Measurements from ENCODE around the gene CNOT3. TPM values are rescaled to one million over a fixed set of nuclear protein-coding genes. Genes with fewer than 3 reads are reported as not detected.
A peak's percentile ranks its signal among the peaks of the same experiment; 100 is the strongest.
"Not testable (repeated sequence)": the region's sequence is repeated elsewhere in the genome, so short reads cannot be mapped to it uniquely, and the experiment has no call there.

CNOT3 gene
- total RNA-seq, 4 donors from 2014 or later: 22.4 to 30.3 (median 29.8) TPM

DNA sequence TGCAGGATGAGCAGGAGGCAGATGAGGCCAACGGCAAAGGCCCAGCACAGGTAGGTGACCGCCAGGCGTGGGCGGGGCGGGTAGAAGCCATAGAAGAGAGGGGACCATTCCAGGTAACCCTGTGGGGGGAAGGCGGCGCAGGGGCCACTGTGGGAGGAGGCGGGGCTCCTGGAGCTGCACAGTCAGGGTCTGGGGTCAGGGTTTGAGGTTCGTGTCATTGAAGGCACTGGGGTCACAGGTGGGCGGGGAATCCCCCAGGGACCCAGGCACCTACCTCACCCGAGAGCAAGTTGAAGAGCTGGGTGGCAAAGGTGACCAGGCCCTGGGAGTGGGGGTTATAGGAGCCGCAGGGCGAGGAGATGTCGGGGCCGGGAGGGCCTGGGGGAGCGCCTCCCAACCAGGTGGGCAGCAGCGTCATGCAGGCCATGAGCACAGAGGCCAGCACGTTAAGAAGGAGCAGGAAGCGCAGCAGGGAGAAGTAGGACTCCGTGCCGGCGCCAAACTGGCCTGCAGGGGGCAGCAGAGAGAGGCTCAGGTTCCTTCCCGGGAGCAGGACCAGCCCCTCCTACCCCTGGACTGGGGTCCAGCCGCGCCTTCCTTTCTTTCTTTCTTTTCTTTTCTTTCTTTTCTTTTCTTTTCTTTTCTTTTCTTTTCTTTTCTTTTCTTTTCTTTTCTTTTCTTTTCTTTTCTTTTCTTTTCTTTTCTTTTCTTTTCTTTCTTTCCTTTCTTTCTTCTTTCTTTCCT, 30.8 kb downstream of the CNOT3 start:
- peak; percentile 88 to 91 for DNase-seq
- intact Hi-C loops (cut with DNase I): loop anchor here (5.0 kb wide), 1 partner anchor 64 kb away; no protein-coding TSS in a partner anchor
- WGBS, 2 donors: 35% methylated on average over 23 to 24 of the region's 25 CpGs
- peaks cover 1 to 14% of the 10 kb centered on the region in 2 donors for H3K4me1 ChIP-seq
- no peaks in the 10 kb centered on the region for H3K36me3 ChIP-seq
- no peak overlapping the region for H3K4me3 ChIP-seq (replicated peaks in 1 of 3)
- no peaks in the 10 kb centered on the region for H3K27me3 ChIP-seq
- H3K9me3 ChIP-seq: no peaks in the 10 kb centered on the region
- H3K27ac ChIP-seq: no peak overlapping the region
- no peak for TF ChIP-seq POLR2A (IDR thresholded peaks at IDR 0.05)
- TF ChIP-seq, protein P1, sequence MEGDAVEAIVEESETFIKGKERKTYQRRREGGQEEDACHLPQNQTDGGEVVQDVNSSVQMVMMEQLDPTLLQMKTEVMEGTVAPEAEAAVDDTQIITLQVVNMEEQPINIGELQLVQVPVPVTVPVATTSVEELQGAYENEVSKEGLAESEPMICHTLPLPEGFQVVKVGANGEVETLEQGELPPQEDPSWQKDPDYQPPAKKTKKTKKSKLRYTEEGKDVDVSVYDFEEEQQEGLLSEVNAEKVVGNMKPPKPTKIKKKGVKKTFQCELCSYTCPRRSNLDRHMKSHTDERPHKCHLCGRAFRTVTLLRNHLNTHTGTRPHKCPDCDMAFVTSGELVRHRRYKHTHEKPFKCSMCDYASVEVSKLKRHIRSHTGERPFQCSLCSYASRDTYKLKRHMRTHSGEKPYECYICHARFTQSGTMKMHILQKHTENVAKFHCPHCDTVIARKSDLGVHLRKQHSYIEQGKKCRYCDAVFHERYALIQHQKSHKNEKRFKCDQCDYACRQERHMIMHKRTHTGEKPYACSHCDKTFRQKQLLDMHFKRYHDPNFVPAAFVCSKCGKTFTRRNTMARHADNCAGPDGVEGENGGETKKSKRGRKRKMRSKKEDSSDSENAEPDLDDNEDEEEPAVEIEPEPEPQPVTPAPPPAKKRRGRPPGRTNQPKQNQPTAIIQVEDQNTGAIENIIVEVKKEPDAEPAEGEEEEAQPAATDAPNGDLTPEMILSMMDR (IDR thresholded peaks at IDR 0.05): peak; percentile 66 to 94 (median 74)

DNA sequence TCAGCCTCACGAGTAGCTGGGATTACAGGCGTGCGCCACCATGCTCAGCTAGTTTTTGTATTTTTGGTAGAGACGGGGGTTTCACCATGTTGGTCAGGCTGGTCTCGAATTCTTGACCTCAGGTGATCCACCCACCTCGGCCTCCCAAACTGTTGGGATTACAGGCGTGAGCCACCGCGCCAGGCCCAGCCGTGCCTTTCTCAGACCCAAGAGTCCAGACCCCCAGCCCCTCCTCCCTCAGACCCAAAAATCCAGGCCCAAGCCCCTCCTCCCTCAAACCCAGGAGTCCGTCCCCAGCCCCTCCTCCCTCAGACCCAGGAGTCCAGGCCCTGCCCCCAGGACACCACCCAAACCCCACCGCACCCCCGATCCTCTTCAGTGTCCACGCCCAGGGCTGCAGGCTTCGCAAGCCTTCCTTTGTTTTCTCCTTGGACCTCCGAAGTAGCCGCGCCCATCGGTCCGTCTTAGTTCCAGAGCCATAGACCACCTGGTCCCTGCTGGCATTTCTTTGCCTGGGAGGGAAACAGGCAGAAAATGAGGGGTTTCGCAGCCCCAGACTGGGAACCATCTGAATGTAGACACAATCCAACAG, 31.7 kb downstream of the CNOT3 start:
- intact Hi-C loops (cut with DNase I): loop anchor here (5.0 kb wide), 1 partner anchor 63 kb away; no protein-coding TSS in a partner anchor
- Histone ChIP-seq H3K4me3 (replicated peaks in 1 of 3) (no peak overlapping the region), H3K9me3 (no peaks in the 10 kb centered on the region), H3K27me3 (no peaks in the 10 kb centered on the region), H3K4me1 (peaks cover 3 to 14% of the 10 kb centered on the region in 2 donors), H3K27ac (no peak overlapping the region), H3K36me3 (no peaks in the 10 kb centered on the region)
- 90% methylated on average over 21 of the region's 21 CpGs for WGBS, 2 donors
- no peak for TF ChIP-seq POLR2A (IDR thresholded peaks at IDR 0.05)
- TF ChIP-seq, protein P1 (IDR thresholded peaks at IDR 0.05): no peak
- DNase-seq: no peak

DNA sequence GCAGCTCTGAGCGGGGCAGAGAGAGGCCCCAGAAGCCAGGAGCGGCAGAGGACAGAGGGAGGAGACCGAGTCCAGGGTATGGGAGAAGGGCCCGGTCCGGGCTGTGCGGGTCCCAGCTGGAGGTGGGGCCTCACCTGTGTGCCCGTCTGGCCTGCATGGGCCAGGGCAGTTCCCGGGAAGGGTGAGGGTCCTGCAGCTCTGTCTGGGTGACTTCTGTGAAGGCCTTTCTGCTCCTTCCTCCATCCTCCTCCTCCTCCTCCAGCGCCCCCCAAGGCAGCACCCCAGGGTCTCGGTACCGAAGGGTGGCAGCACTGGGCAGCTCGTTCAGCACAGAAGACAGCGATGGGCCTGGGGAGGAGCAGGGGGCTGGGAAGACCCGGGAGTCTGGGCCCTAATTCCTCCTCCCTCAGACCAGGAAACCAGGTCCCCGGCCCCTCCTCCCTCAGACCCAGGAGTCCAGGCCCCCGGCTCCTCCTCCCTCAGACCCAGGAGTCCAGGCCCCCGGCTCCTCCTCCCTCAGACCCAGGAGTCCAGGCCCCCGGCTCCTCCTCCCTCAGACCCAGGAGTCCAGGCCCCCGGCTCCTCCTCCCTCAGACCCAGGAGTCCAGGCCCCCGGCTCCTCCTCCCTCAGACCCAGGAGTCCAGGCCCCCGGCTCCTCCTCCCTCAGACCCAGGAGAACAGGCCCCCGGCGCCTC, 34.3 kb downstream of the CNOT3 start:
- H3K36me3 ChIP-seq; H3K9me3 ChIP-seq; intact Hi-C loops (cut with DNase I); H3K27ac ChIP-seq; DNase-seq; H3K27me3 ChIP-seq; H3K4me1 ChIP-seq: not testable (repeated sequence)
- peak overlapping the region in 1 of 3 donors; percentile 31 for H3K4me3 ChIP-seq (replicated peaks in 1 of 3)
- WGBS, 2 donors: 76 to 85% methylated on average over 8 to 11 of the region's 23 CpGs

DNA sequence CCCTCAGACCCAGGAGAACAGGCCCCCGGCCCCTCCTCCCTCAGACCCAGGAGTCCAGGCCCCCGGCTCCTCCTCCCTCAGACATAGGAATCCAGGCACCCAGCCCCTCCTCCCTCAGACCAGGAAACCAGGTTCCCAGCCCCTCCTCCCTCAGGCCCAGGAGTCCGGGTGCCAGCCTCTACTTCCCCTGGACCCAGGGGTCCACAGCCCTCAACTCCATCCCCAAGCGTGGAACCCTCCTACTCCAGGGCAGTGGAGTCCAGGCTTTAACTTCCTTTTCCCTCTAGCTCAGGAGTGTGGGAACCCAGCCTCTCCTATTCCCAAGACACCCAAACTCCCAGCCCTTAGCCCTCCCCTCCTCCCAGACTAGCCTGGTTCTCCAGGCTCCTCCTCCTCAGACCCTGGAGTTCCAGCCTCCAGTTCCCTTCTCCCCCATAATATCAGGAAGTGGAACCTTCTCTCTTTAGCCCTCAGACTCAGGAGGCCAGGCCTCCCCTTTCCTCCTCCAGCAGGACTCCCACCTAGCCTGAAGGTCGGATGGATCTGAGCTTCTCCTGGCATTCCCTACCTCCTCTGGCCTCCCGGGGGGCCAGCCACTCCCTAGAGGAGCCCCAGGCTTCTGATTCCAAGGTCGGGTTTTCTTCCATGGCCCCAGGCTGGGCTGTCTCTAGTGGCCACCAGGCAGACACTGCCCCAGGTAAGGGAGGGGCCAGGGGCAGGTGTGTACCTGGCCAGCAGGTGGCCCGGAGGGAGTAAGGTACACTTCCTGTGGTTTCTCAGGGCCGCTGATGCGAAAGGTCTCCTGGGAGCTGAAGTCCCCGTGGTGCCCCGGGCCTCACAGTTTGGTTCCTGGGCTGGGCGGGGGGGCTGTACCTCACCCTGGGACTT, 35.2 kb downstream of the CNOT3 start, which contains the start of gene TMC4:
TMC4 (minus strand) TSS at position 690 of the 888 bp plus-strand sequence; CDS start at position 647, 43 bp downstream.
- Histone ChIP-seq H3K9me3 (no peaks in the 10 kb centered on the region), H3K4me1 (peaks cover 3 to 9% of the 10 kb centered on the region in 2 donors), H3K27ac (peak within 1 kb of the TSS; percentile 8 to 58 (median 45)), H3K4me3 (replicated peaks in 1 of 3) (peak within 1 kb of the TSS in 2 of 3 donors; percentile 4 to 31), H3K27me3 (no peaks in the 10 kb centered on the region), H3K36me3 (no peaks in the 10 kb centered on the region)
- DNase-seq: peak; percentile 85
- WGBS, 2 donors: 3 to 13% methylated on average over 5 of the region's 13 CpGs
- TF ChIP-seq, protein P1 (IDR thresholded peaks at IDR 0.05): peak; percentile 43 to 66 (median 60)
- peak in 1 of 2 donors; percentile 43 for TF ChIP-seq POLR2A (IDR thresholded peaks at IDR 0.05)
- intact Hi-C loops (cut with DNase I): no loop called here

DNA sequence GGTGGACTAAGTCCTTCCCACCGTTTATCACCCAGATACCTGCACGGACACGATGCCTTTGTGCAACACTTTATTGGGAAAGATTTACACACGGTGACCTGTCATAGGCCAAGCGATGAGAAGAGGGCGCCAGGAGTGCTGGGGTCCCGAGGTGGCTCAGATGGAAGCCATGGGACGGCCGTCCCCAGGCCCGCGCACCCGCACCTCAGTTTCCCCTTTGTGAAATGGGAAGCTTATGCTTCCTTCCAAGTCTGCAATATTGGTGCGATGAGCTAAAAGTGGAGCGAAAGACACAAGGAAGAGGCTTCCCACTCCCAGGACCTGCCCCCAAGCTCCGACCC, 35.8 kb downstream of the CNOT3 start:
- no peak for DNase-seq
- H3K4me1 ChIP-seq: peaks cover 3 to 7% of the 10 kb centered on the region in 2 donors
- H3K4me3 ChIP-seq (replicated peaks in 1 of 3): peak overlapping the region in 1 of 3 donors; percentile 31
- no peak for TF ChIP-seq POLR2A (IDR thresholded peaks at IDR 0.05)
- TF ChIP-seq, protein P1 (IDR thresholded peaks at IDR 0.05): no peak
- intact Hi-C loops (cut with DNase I): no loop called here
- H3K9me3 ChIP-seq: no peaks in the 10 kb centered on the region
- peak overlapping the region in 2 of 3 donors; percentile 30 to 58 for H3K27ac ChIP-seq
- H3K36me3 ChIP-seq: no peaks in the 10 kb centered on the region
- WGBS, 2 donors: 33 to 40% methylated on average over 8 to 15 of the region's 15 CpGs
- H3K27me3 ChIP-seq: no peaks in the 10 kb centered on the region
